HFF-Myc (cell line): ENCODE data around the gene ICAM2.

Experiments
- DNase-seq: peaks from one replicate; pipeline ENCODE4 v3.0.0-alpha.2; 2011; ENCODE audit warnings: low read depth; ENCODE audit errors: extremely low read depth
- H3K4me3 ChIP-seq: replicated peaks from 2 replicates; pipeline ENCODE4 v1.5.1; 2011; ENCODE audit warnings: low read depth, mild to moderate bottlenecking, control low read depth, low read length
- CTCF ChIP-seq: IDR thresholded peaks from 2 replicates; pipeline ENCODE4 v1.5.1; 2012; ENCODE audit warnings: mild to moderate bottlenecking, low read depth, low read length, control low read depth; ENCODE audit errors: missing control alignments

Gene ICAM2

DNA sequence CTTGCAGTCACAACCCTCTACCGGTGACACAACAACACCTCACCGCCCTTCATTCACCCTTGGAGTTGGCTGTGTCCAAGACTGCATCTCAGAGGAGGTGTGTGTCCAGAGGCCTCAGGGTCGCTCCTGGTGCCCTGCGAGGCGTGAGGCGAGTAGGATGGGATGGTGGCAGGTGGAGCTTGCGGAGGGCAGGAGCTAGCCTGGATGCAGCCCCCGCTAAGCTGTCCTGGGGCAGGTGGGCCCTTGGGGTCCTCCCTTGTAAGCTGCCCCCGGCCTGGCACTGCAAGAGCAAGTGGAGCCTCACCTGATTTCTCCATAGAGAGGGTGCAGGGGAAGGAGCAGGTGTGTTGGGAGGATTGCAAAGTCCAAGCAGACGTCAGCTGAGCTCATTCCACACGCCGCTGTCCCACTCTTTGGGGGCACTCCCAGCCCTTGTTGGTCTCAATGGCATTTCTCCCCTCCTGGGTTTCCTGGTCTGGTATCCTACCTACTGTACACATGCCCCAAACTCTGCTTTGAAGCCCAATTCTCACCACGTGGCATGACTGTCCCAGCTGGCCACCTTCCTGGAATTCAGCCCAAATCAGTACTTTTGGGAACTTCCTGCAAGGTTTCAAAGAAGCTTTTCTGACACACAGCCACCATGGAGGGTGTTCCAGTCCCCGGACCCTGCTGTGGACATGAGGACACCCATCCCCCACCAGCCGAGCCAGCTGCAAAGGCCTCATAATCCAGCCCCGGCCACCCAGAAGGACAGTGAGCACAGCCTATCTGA, 18.1 kb upstream of the ICAM2 start:
- no peak for TF ChIP-seq CTCF
- H3K4me3 ChIP-seq: no peak overlapping the region
- no peak for DNase-seq

DNA sequence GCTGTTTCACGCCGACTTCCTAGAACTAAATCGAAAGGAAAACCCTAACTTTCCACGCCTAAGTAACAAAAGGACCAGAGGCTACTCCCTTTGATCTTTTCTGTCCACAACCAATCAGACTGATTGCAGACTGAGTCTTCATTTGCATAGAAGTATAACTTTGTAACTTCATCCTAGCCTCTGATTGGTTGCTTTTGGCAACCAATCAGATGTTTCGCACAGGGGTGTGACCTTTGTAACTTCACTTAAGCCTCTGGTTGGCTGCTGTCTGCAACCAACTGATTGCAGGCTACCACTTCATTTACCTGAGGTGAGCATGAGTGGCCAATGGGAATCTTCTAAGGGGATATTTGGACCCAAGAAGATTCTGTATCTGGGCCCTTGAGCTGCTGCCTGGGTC, 17.4 kb upstream of the ICAM2 start:
- no peak for DNase-seq
- H3K4me3 ChIP-seq: no peak overlapping the region
- TF ChIP-seq CTCF: no peak

- no peak overlapping the region for H3K4me3 ChIP-seq
- no peak for DNase-seq
- no peak for TF ChIP-seq CTCF
These were observed 16.7 kb upstream of the ICAM2 start for GRCh38 chr17:64037180-64037579.

DNA sequence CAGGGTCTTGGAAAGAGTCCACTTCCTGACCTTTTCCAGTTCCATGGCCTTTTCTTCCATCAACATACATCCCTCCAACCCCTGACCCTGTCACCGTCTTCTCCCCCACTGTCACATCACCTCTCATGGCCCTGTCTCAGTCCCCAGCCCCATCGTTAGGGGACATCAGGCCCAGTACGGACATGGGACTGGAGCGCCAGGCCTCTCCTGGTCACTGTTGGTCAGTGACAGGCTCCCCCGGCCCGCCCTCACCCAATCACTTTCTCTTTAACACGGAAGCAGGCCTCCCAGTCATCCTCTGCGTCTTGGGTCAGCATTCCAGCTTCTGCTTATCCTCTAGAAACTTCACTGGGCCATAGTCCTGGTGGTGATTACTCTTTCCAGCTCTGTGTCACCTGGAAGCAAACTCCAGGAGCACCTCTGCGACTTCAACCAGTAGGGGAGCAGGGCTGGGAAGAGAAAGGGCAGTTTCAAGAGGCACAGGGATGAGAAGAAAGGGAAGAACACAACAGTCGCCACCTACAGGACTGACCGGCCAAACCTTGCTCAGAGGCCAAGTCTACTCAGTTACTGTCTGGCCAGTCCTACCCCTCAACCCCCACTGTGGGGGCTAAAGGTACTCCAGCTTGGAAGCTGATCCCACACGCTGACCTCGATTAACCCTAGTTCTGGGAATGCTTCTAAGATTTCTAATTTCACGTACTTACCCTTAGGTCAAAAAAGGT, 15.9 kb upstream of the ICAM2 start:
- no peak for DNase-seq
- no peak overlapping the region for H3K4me3 ChIP-seq
- TF ChIP-seq CTCF: no peak

GRCh38 chr17:64032081-64032480, 11.6 kb upstream of the ICAM2 start:
- no peak for TF ChIP-seq CTCF
- DNase-seq: no peak
- no peak overlapping the region for H3K4me3 ChIP-seq

DNA sequence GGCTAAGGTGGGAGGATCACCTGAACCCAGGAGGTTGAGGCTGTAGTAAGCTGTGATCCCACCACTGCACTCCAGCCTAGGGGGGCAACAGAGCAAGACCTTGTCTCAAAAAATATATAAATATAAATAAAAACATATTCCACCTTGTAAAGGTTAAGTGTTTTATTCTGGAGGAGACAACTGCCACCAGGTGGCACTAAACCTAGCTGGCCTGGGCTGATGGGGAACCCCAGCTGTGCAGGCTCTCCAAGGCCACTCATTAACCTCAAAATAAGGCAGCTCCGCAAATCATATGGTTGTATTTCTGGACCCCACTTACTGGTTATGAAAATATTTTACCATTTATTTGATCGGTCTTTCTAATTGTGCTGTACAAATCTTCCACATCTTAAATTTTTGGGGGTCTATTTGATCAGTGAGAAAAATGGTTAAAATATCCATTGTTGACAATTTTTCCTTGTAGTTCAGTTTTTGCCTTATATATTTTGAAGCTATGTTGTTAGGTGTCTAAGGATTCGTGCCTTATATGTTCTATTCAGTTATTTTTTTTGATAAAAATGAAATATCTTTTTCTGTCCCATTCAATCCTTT, 8.5 kb upstream of the ICAM2 start:
- peak; percentile 76 for TF ChIP-seq CTCF
- no peak overlapping the region for H3K4me3 ChIP-seq
- no peak for DNase-seq
